ENCODE results near the gene TRAF1.

TRAF1 gene

DNA sequence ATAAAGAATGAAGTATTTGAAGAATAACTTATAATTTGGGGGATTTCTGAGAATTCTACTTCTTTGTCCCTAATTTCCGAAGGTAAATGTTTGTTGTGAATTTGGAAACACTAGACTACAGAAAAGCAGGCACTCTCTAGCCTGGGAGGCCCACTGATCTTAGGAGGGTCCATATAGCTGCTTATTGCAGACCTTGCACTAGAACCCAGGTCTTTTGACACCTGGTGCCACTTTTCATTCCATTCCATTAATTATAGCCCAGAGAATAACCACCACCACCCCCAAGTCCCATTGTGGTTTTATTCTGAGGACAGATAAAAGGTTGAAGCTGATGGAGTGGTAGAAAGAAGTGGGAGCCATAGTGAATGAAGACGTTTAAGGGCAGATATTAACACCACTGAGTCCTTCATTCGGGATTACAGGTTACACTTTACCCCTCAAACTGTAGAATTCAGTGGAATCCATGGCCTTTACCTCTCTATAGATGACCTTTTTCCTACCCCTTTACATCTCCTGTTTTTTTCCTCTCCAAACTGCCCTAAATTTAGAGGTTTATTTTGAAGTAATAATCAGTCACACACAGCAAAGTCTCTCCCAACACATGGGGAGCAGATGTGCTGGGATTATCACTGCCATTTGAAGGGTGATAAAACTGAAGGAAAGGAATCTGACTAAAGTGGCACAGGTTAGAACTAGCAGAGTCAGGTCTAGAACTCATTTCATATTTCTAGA lies 71.8 kb downstream of the TRAF1 start:
- Histone ChIP-seq H3K4me1 (ENCODE audit: control insufficient read depth, insufficient read depth, low read length, poor library complexity, severe bottlenecking) (no peaks in the 10 kb centered on the region), H3K9me3 (ENCODE audit: control insufficient read depth, low read length) (no peaks in the 10 kb centered on the region), H3K4me3 (ENCODE audit: insufficient read depth, low read depth, low read length, poor library complexity, severe bottlenecking) (no peak overlapping the region), H3K36me3 (ENCODE audit: control insufficient read depth, insufficient read depth, low read length) (peaks cover 49% of the 10 kb centered on the region), H3K27me3 (replicated peaks; ENCODE audit: control insufficient read depth, insufficient read depth, low read length, poor library complexity, severe bottlenecking) (no peaks in the 10 kb centered on the region), H3K27ac (ENCODE audit: insufficient read depth, low read length, poor library complexity, severe bottlenecking) (no peak overlapping the region)
- DNase-seq: no peak

- Histone ChIP-seq H3K27me3 (replicated peaks; ENCODE audit: control insufficient read depth, insufficient read depth, low read length, poor library complexity, severe bottlenecking) (no peaks in the 10 kb centered on the region), H3K4me3 (ENCODE audit: insufficient read depth, low read depth, low read length, poor library complexity, severe bottlenecking) (no peak overlapping the region), H3K27ac (ENCODE audit: insufficient read depth, low read length, poor library complexity, severe bottlenecking) (no peak overlapping the region), H3K4me1 (ENCODE audit: control insufficient read depth, insufficient read depth, low read length, poor library complexity, severe bottlenecking) (no peaks in the 10 kb centered on the region), H3K9me3 (ENCODE audit: control insufficient read depth, low read length) (no peaks in the 10 kb centered on the region), H3K36me3 (ENCODE audit: control insufficient read depth, insufficient read depth, low read length) (peaks cover 34% of the 10 kb centered on the region)
- no peak for DNase-seq
Observed at GRCh38 chr9:120853198-120853597, 73.4 kb downstream of the TRAF1 start.

Data from effector memory CD4-positive, alpha-beta T cell (primary cell).